Measurements from ENCODE around the gene RAB40AL.
"Not testable (repeated sequence)": the region's sequence is repeated elsewhere in the genome, so short reads cannot be mapped to it uniquely, and the experiment has no call there.

RAB40AL gene

GRCh38 chrX:102966701-102967100, 29.6 kb downstream of the RAB40AL start:
- no peaks in the 10 kb centered on the region for H3K27me3 Mint-ChIP-seq
- peaks cover 8% of the 10 kb centered on the region for H3K9me3 Mint-ChIP-seq
- no peak overlapping the region for H3K4me3 Mint-ChIP-seq
- ATAC-seq (ENCODE audit: low read depth) (no peak), DNase-seq (ENCODE audit: low spot score in 2 of 2) (no peak)
- no peak overlapping the region for H3K27ac Mint-ChIP-seq
- H3K4me1 Mint-ChIP-seq, result no peaks in the 10 kb centered on the region
- H3K36me3 Mint-ChIP-seq, result peaks cover 2% of the 10 kb centered on the region

- DNase-seq (ENCODE audit: low spot score in 2 of 2) (no peak), ATAC-seq (ENCODE audit: low read depth) (no peak)
- Mint-ChIP-seq H3K4me3 (no peak overlapping the region), H3K9me3 (peaks cover 8% of the 10 kb centered on the region), H3K27ac (no peak overlapping the region), H3K36me3 (peaks cover 2% of the 10 kb centered on the region), H3K27me3 (no peaks in the 10 kb centered on the region), H3K4me1 (no peaks in the 10 kb centered on the region)
Measured at GRCh38 chrX:102968216-102968615, 31.1 kb downstream of the RAB40AL start.

DNA sequence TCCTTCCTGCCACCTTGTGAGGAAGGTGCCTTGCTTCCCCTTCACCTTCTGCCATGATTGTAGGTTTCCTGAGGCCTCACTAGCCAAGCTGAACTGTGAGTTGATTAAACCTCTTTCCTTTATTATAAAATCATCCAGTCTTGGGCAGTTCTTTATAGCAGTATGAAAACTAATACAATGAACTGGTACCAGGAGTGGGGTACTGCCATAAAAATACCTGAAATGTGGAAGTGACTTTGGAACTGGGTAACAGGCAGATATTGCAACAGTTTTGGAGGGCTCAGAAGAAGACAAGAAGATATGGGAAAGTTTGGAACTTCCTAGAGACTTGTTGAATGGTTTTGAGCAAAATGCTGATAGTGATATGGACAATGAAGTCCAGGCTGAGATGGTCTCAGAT, 34.5 kb downstream of the RAB40AL start:
- H3K9me3 Mint-ChIP-seq; H3K27ac Mint-ChIP-seq; DNase-seq (ENCODE audit: low spot score in 2 of 2); H3K27me3 Mint-ChIP-seq; H3K4me3 Mint-ChIP-seq; H3K4me1 Mint-ChIP-seq; H3K36me3 Mint-ChIP-seq; ATAC-seq (ENCODE audit: low read depth): not testable (repeated sequence)

GRCh38 chrX:102975016-102975415, 37.9 kb downstream of the RAB40AL start:
- Mint-ChIP-seq H3K27ac (no peak overlapping the region), H3K36me3 (peaks cover 2% of the 10 kb centered on the region), H3K4me1 (no peaks in the 10 kb centered on the region), H3K27me3 (no peaks in the 10 kb centered on the region), H3K9me3 (peaks cover 5% of the 10 kb centered on the region), H3K4me3 (no peak overlapping the region)
- DNase-seq (ENCODE audit: low spot score in 2 of 2), result no peak
- ATAC-seq (ENCODE audit: low read depth), result no peak

DNA sequence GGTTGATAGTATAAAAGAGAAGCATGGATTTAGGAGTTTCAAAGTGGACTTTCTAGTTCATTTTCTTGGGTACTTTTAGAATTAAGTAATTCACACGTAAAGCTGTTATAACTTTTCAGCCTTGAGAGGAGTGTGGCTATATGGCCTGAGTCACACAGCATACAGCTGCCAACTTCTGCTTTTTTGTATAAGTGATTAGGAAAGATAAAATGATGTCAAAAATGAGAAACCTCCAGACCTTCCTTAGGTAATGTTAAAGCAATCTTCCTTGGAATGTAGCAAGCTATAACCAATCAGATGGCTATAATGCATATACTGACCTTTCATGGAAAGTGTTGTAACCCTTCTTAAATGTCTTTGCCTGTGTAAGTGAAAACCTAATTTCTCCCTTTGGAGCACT, 39.2 kb downstream of the RAB40AL start:
- DNase-seq (ENCODE audit: low spot score in 2 of 2), result no peak
- Mint-ChIP-seq H3K9me3 (peaks cover 2% of the 10 kb centered on the region), H3K27ac (no peak overlapping the region), H3K36me3 (no peaks in the 10 kb centered on the region), H3K27me3 (no peaks in the 10 kb centered on the region), H3K4me1 (no peaks in the 10 kb centered on the region), H3K4me3 (no peak overlapping the region)
- no peak for ATAC-seq (ENCODE audit: low read depth)

DNA sequence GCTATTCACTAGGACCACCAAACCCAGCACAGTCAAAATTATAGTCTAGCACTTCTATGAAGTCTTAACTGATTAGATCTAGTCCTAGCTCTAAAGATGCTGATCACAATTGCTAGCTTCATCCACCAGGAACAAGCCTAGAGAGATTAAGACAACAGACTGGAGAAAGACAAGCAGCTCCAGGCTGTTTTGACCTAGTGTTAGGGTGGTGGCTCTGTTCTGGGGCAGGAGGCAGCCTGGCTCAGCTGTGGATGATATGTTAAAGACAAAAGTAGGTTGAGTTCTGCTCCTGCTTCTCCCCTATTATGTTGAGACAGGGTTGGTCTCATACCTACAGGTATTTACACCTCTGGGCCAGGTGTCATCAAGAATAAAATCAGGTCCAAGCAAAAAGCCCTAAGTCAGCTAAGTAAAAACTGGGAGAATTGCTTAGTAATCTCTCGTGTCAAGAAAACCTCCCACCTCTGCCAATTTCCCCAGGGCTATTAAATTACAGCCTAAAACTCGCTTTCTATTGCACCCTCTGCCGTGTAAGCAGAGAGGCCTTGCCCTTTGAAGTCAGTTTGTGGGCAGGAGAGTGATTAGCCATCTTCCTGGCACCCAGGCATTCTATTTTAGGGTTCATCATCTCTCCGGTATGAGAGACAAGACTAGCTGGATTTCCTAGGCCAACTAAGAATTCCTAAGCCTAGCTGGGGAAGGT, 39.9 kb downstream of the RAB40AL start:
- DNase-seq (ENCODE audit: low spot score in 2 of 2) (no peak), ATAC-seq (ENCODE audit: low read depth) (no peak)
- Mint-ChIP-seq H3K27ac (no peak overlapping the region), H3K27me3 (no peaks in the 10 kb centered on the region), H3K4me1 (no peaks in the 10 kb centered on the region), H3K36me3 (no peaks in the 10 kb centered on the region), H3K4me3 (no peak overlapping the region), H3K9me3 (peaks cover 2% of the 10 kb centered on the region)

DNA sequence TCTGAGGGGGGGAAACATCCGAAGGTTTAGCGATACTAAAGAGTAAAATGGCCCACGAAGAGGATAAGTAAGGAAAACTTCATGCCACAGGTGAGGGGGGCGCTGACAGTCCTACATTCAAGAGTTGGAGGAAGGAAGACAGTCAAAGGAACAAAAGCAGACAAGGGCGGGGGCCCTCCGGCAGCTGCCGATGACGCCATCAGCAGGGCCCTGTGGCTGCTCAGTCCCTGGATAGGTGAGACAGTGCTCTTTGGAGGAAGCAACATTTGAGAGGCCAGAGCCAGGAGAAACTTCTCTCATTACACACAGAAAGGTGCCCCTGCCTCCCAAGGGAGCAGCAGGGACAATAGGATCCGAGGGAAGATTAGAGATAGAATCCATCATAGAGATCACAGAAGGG, 41.5 kb downstream of the RAB40AL start:
- Mint-ChIP-seq H3K27ac (no peak overlapping the region), H3K9me3 (no peaks in the 10 kb centered on the region), H3K4me1 (no peaks in the 10 kb centered on the region), H3K36me3 (no peaks in the 10 kb centered on the region), H3K4me3 (no peak overlapping the region), H3K27me3 (no peaks in the 10 kb centered on the region)
- DNase-seq (ENCODE audit: low spot score in 2 of 2) (no peak), ATAC-seq (ENCODE audit: low read depth) (no peak)

GRCh38 chrX:102979536-102979935, 42.5 kb downstream of the RAB40AL start:
- no peak for DNase-seq (ENCODE audit: low spot score in 2 of 2)
- H3K4me1 Mint-ChIP-seq, result no peaks in the 10 kb centered on the region
- ATAC-seq (ENCODE audit: low read depth), result no peak

GRCh38 chrX:102983205-102983604, 46.1 kb downstream of the RAB40AL start:
- H3K4me1 Mint-ChIP-seq, result no peaks in the 10 kb centered on the region
- no peaks in the 10 kb centered on the region for H3K36me3 Mint-ChIP-seq
- H3K4me3 Mint-ChIP-seq, result no peak overlapping the region
- H3K27me3 Mint-ChIP-seq, result no peaks in the 10 kb centered on the region
- H3K9me3 Mint-ChIP-seq, result no peaks in the 10 kb centered on the region
- no peak for DNase-seq (ENCODE audit: low spot score in 2 of 2)
- ATAC-seq (ENCODE audit: low read depth), result no peak
- no peak overlapping the region for H3K27ac Mint-ChIP-seq

More at GRCh38 chrX:102979536-102979935, 42.5 kb downstream of the RAB40AL start:
- Mint-ChIP-seq H3K9me3 (no peaks in the 10 kb centered on the region), H3K27ac (no peak overlapping the region), H3K36me3 (no peaks in the 10 kb centered on the region), H3K4me3 (no peak overlapping the region), H3K27me3 (no peaks in the 10 kb centered on the region)

DNA sequence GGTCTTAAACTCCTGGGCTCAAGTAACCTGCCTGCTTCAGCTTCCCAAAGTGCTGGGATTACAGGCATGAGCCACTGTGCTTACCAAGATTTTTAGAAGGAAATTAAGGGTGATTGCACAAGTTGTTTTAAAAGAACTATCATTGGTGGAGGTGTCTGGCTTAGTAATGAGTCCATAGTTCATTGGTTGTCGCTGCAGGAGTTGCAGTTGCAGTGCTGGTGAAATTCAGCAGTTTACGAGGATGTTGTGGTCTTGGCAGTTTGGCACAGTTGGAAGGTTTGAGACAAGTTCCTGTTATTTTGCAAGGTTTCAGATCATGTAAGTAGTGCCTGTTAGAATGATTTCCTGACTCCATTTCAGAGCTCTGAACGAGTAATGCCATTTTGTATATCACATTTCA, 48.1 kb downstream of the RAB40AL start:
- no peaks in the 10 kb centered on the region for H3K4me1 Mint-ChIP-seq
- ATAC-seq (ENCODE audit: low read depth) (no peak), DNase-seq (ENCODE audit: low spot score in 2 of 2) (no peak)
- H3K36me3 Mint-ChIP-seq, result no peaks in the 10 kb centered on the region
- no peak overlapping the region for H3K4me3 Mint-ChIP-seq
- H3K27me3 Mint-ChIP-seq, result no peaks in the 10 kb centered on the region
- no peak overlapping the region for H3K27ac Mint-ChIP-seq
- no peaks in the 10 kb centered on the region for H3K9me3 Mint-ChIP-seq
